Measurements from ENCODE around the gene KIF11. TPM values are rescaled to one million over a fixed set of nuclear protein-coding genes. Genes with fewer than 3 reads are reported as not detected.

The KIF11 gene
- polyA plus RNA-seq, 2 of the 4 experiments (the other 2 are of a cell fraction), result 32.5 to 38.7 TPM

- ATAC-seq (no peak), DNase-seq (ENCODE audit: low read depth in 1 of 2, low spot score in 1 of 2) (no peak), FAIRE-seq (no peak)
- H3K4me3 ChIP-seq, result no peak overlapping the region
- 36% methylated on average over 1 of the region's 1 CpG for WGBS (ENCODE audit: missing lambda C conversion rate)
- ChIA-PET POLR2A (interaction anchor here (1.6 kb wide), 1 partner anchor 155 kb away, joined by 6 read pairs; the partner anchor contains the start of gene EXOC6), CTCF (no interaction called here)
- H3K4me2 ChIP-seq, result peak overlapping the region; percentile 95
- peaks cover 74% of the 10 kb centered on the region for H3K4me1 ChIP-seq
- no peaks in the 10 kb centered on the region for H3K9me3 ChIP-seq
- H3K27ac ChIP-seq, result no peak overlapping the region
- TF ChIP-seq CHD2 (IDR thresholded peaks at IDR 0.05; ENCODE audit: low read length, partially characterized antibody), result no peak
- TF ChIP-seq FOSL2 (IDR thresholded peaks at IDR 0.05), result no peak
- no peak for TF ChIP-seq FOSL2 (CRISPR knock-in tag; IDR thresholded peaks at IDR 0.05)
- no peak for TF ChIP-seq BHLHE40 (IDR thresholded peaks at IDR 0.05; ENCODE audit: low read depth, low read length)
- no peak for TF ChIP-seq ESRRA (IDR thresholded peaks at IDR 0.05; ENCODE audit: borderline replicate concordance, low read length)
- TF ChIP-seq HES2 (IDR thresholded peaks at IDR 0.05), result no peak
- no peak for TF ChIP-seq ZNF302 (CRISPR knock-in tag; IDR thresholded peaks at IDR 0.05)
- TF ChIP-seq HOXA7 (CRISPR knock-in tag; IDR thresholded peaks at IDR 0.05), result no peak
- no peak for TF ChIP-seq RCOR1 (IDR thresholded peaks at IDR 0.05; ENCODE audit: low read depth, low read length)
- no peak for TF ChIP-seq ELK1 (IDR thresholded peaks at IDR 0.05; ENCODE audit: low read depth, low read length)
- no peak for TF ChIP-seq HEYL (CRISPR knock-in tag; IDR thresholded peaks at IDR 0.05)
- no peak for TF ChIP-seq NR3C1 (IDR thresholded peaks at IDR 0.05)
These were observed 100.6 kb downstream of the KIF11 start for GRCh38 chr10:92693534-92693893.

- TF ChIP-seq ZFP36 (IDR thresholded peaks at IDR 0.05; ENCODE audit: borderline replicate concordance, partially characterized antibody) (no peak), JUN (IDR thresholded peaks at IDR 0.05) (peak in 1 of 2 experiments; percentile 27; a peak in 1 of 5 replicates), GATA3 (IDR thresholded peaks at IDR 0.05; ENCODE audit: borderline replicate concordance) (no peak), MAX (IDR thresholded peaks at IDR 0.05) (no peak; the same call in 1 of the 2 replicates), KDM5A (IDR thresholded peaks at IDR 0.05) (no peak), NR3C1 (IDR thresholded peaks at IDR 0.05) (no peak), TFCP2L1 (CRISPR knock-in tag; IDR thresholded peaks at IDR 0.05) (0 out of 2 replicates have a peak, but pooled peaks have one; percentile 38), CTCF (IDR thresholded peaks at IDR 0.05) (no peak), FOSL2 (IDR thresholded peaks at IDR 0.05) (0 out of 2 replicates have a peak, but pooled peaks have one; percentile 16), FOSL2 (CRISPR knock-in tag; IDR thresholded peaks at IDR 0.05) (peak; percentile 38), RNF2 (IDR thresholded peaks at IDR 0.05; ENCODE audit: borderline replicate concordance, low read depth) (peak; percentile 54; the same call in 1 of the 2 replicates), FOSB (CRISPR knock-in tag; IDR thresholded peaks at IDR 0.05) (no peak), MYC (IDR thresholded peaks at IDR 0.05; ENCODE audit: borderline replicate concordance, low read length) (no peak)
- Histone ChIP-seq H3K4me3 (peak overlapping the region; percentile 30; the same call in 2 of the 3 replicates), H3K4me2 (peak overlapping the region; percentile 95), H3K27ac (peak overlapping the region; percentile 82 to 94), H3K9me3 (no peaks in the 10 kb centered on the region), H3K4me1 (peaks cover 90% of the 10 kb centered on the region)
- DNase-seq (ENCODE audit: low read depth in 1 of 2, low spot score in 1 of 2) (peak in 1 of 2 experiments; percentile 22), ATAC-seq (peak; percentile 30 to 31; a peak in 5 of 6 replicates), FAIRE-seq (no peak)
- CTCF ChIA-PET, result interaction anchor here (0.5 to 1.3 kb wide), 5 partner anchors 9 to 105 kb away, joined by 3 read pairs; no protein-coding TSS in a partner anchor
- 66% methylated on average over 22 of the region's 61 CpGs for WGBS (ENCODE audit: missing lambda C conversion rate)
- POLR2A ChIA-PET, result no interaction called here
These were observed 103.0 kb downstream of the KIF11 start for GRCh38 chr10:92695679-92696605.

Data from A549 (cell line).